Activated B cell treated with CpG ODN at 0.5 μM for 24 hours (primary cell): ENCODE results near the gene COL17A1. TPM values are rescaled to one million over a fixed set of nuclear protein-coding genes. Genes with fewer than 3 reads are reported as not detected.

ENCODE experiments used
- ATAC-seq: fragments of 200-7000 bp; cut with Tn5 transposase; one replicate; pipeline ENCODE4 v1.10.0; 2021; ENCODE audit warnings: low read depth, mild to moderate bottlenecking, moderate library complexity
- CTCF ChIA-PET: fragments of 350-600 bp; sonication (Branson Sonifier 250); formaldehyde crosslinking; loops from one replicate; lab custom pipeline; 2021; ENCODE audit warnings: antibody characterized with exemption; lab: Charles Lee
- POLR2A ChIA-PET: fragments of 350-600 bp; sonication (Branson Sonifier 250); formaldehyde crosslinking; loops from one replicate; lab custom pipeline; 2021; ENCODE audit warnings: antibody characterized with exemption; lab: Charles Lee
- DNase-seq: peaks from one replicate; pipeline ENCODE4 v3.0.0; 2022
- H3K27ac Mint-ChIP-seq: one replicate; pipeline ENCODE4 v1.8.0; 2020; ENCODE audit warnings: mixed read lengths
- H3K27me3 Mint-ChIP-seq: one replicate; pipeline ENCODE4 v1.8.0; 2021; ENCODE audit warnings: mixed read lengths
- H3K36me3 Mint-ChIP-seq: one replicate; pipeline ENCODE4 v1.8.0; 2021; ENCODE audit warnings: low read depth, mixed read lengths
- H3K4me1 Mint-ChIP-seq: one replicate; pipeline ENCODE4 v1.8.0; 2021; ENCODE audit warnings: mixed read lengths
- H3K4me3 Mint-ChIP-seq: one replicate; pipeline ENCODE4 v1.8.0; 2020; ENCODE audit warnings: mild to moderate bottlenecking, mixed read lengths
- H3K9me3 Mint-ChIP-seq: one replicate; pipeline ENCODE4 v1.8.0; 2020; ENCODE audit warnings: mixed read lengths
- intact Hi-C: fragments of 100-400 bp; cut with micrococcal nuclease; formaldehyde crosslinking; loops from one replicate; pipeline ENCODE4 v1.15.1; 2024
- total RNA-seq: library from RNA; stranded (reverse); gene quantifications from 2 replicates; pipeline ENCODE4 v1.2.3, GENCODE V29; 2022
- TF ChIP-seq, protein P1 (sequence below): fragments of 200-600 bp; IDR thresholded peaks from one replicate; pipeline ENCODE4 v1.8.0; 2022; ENCODE audit warnings: antibody characterized with exemption, mild to moderate bottlenecking

COL17A1 gene
- total RNA-seq, 1 donor from 2014 or later = not detected

GRCh38 chr10:104005172-104005863, 80.4 kb downstream of the COL17A1 start:
- ATAC-seq = no peak
- TF ChIP-seq, protein P1, sequence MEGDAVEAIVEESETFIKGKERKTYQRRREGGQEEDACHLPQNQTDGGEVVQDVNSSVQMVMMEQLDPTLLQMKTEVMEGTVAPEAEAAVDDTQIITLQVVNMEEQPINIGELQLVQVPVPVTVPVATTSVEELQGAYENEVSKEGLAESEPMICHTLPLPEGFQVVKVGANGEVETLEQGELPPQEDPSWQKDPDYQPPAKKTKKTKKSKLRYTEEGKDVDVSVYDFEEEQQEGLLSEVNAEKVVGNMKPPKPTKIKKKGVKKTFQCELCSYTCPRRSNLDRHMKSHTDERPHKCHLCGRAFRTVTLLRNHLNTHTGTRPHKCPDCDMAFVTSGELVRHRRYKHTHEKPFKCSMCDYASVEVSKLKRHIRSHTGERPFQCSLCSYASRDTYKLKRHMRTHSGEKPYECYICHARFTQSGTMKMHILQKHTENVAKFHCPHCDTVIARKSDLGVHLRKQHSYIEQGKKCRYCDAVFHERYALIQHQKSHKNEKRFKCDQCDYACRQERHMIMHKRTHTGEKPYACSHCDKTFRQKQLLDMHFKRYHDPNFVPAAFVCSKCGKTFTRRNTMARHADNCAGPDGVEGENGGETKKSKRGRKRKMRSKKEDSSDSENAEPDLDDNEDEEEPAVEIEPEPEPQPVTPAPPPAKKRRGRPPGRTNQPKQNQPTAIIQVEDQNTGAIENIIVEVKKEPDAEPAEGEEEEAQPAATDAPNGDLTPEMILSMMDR = no peak
- no peak for DNase-seq
- POLR2A ChIA-PET = no interaction called here
- H3K27me3 Mint-ChIP-seq = no peaks in the 10 kb centered on the region
- no peak overlapping the region for H3K27ac Mint-ChIP-seq
- peaks cover 66% of the 10 kb centered on the region for H3K36me3 Mint-ChIP-seq
- no peaks in the 10 kb centered on the region for H3K4me1 Mint-ChIP-seq
- CTCF ChIA-PET = interaction anchor here (1.6 kb wide), 1 partner anchor 120 kb away, joined by 4 read pairs; no protein-coding TSS in a partner anchor
- intact Hi-C loops = no loop called here
- H3K9me3 Mint-ChIP-seq = no peaks in the 10 kb centered on the region
- H3K4me3 Mint-ChIP-seq = no peak overlapping the region

- Mint-ChIP-seq H3K4me3 (no peak overlapping the region), H3K4me1 (no peaks in the 10 kb centered on the region), H3K9me3 (no peaks in the 10 kb centered on the region), H3K27ac (no peak overlapping the region), H3K27me3 (no peaks in the 10 kb centered on the region), H3K36me3 (peaks cover 70% of the 10 kb centered on the region)
- TF ChIP-seq, protein P1 = no peak
- intact Hi-C loops = no loop called here
- ATAC-seq = no peak
- ChIA-PET POLR2A (no interaction called here), CTCF (no interaction called here)
- DNase-seq = no peak
Measured at GRCh38 chr10:104002911-104003310, 82.8 kb downstream of the COL17A1 start.

DNA sequence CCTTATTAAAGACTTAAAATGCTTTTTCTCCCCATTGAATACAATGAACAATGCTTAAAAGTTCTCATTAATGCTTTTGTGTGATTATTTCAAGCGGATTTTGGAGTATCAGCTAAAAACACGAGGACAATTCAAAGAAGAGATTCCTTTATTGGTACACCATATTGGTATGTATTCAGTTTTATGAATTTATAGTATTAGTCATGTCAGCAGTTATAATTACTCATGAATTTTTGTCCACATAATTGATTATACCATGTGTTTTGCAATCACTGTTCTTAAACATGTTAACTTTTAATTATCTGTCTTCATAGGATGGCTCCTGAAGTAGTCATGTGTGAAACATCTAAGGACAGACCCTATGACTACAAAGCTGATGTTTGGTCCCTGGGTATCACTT, 86.9 kb downstream of the COL17A1 start:
- Mint-ChIP-seq H3K4me3 (no peak overlapping the region), H3K36me3 (peaks cover 72% of the 10 kb centered on the region), H3K9me3 (no peaks in the 10 kb centered on the region), H3K27ac (no peak overlapping the region), H3K4me1 (no peaks in the 10 kb centered on the region), H3K27me3 (no peaks in the 10 kb centered on the region)
- ChIA-PET CTCF (no interaction called here), POLR2A (no interaction called here)
- intact Hi-C loops = no loop called here
- DNase-seq = no peak
- ATAC-seq = no peak
- TF ChIP-seq, protein P1 = no peak

DNA sequence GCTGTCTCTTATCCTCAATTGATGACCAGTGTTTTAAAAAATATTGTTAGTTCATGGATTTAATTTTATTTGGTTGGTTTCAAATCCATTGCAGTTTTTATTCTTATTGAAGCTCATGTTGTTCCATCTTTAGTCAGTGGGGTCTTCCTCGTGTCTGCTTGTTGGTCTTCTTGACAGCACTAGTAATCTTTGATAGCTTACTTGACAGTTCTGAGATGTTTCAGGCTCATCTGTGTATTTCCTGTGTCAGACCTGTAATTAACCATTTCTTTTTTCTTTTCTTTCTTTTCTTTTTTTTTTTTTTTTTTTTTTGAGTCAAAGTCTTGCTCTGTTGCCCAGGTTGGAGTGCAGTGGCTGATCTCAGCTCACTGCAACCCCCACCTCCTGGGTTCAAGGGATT, 90.5 kb downstream of the COL17A1 start:
- intact Hi-C loops = no loop called here
- Mint-ChIP-seq H3K27me3 (no peaks in the 10 kb centered on the region), H3K36me3 (peaks cover 58% of the 10 kb centered on the region), H3K9me3 (no peaks in the 10 kb centered on the region), H3K4me3 (no peak overlapping the region), H3K27ac (no peak overlapping the region), H3K4me1 (peaks cover 1% of the 10 kb centered on the region)
- TF ChIP-seq, protein P1 = no peak
- DNase-seq = no peak
- no peak for ATAC-seq
- ChIA-PET POLR2A (interaction anchor here (0.7 kb wide), 1 partner anchor 87 kb away, joined by 14 read pairs; no protein-coding TSS in a partner anchor), CTCF (no interaction called here)

- TF ChIP-seq, protein P1 = no peak
- POLR2A ChIA-PET = no interaction called here
- Mint-ChIP-seq H3K4me3 (no peak overlapping the region), H3K27ac (no peak overlapping the region), H3K36me3 (peaks cover 31% of the 10 kb centered on the region), H3K27me3 (no peaks in the 10 kb centered on the region), H3K4me1 (peaks cover 11% of the 10 kb centered on the region), H3K9me3 (no peaks in the 10 kb centered on the region)
- ATAC-seq (no peak), DNase-seq (no peak)
- CTCF ChIA-PET = interaction anchor here (1.0 kb wide), 1 partner anchor 104 kb away, joined by 5 read pairs; no protein-coding TSS in a partner anchor
- intact Hi-C loops = no loop called here
Measured at GRCh38 chr10:103991393-103992128, 94.1 kb downstream of the COL17A1 start.
